PC-9 (cell line): ENCODE data around the gene CBX8.

Source experiments
- EZH2 ChIP-seq: fragments of 200-600 bp; sonication (generic); IDR thresholded peaks from 2 replicates; pipeline ENCODE4 v1.8.0; 2017; ENCODE audit warnings: antibody characterized with exemption, low read depth
- TF ChIP-seq, protein P1 (sequence below): fragments of 200-600 bp; sonication (generic); conservative IDR thresholded peaks from 2 replicates; pipeline ENCODE4 v1.6.1; 2017; ENCODE audit warnings: mixed run types, antibody characterized with exemption, mild to moderate bottlenecking, moderate library complexity

- TF ChIP-seq, protein P1, sequence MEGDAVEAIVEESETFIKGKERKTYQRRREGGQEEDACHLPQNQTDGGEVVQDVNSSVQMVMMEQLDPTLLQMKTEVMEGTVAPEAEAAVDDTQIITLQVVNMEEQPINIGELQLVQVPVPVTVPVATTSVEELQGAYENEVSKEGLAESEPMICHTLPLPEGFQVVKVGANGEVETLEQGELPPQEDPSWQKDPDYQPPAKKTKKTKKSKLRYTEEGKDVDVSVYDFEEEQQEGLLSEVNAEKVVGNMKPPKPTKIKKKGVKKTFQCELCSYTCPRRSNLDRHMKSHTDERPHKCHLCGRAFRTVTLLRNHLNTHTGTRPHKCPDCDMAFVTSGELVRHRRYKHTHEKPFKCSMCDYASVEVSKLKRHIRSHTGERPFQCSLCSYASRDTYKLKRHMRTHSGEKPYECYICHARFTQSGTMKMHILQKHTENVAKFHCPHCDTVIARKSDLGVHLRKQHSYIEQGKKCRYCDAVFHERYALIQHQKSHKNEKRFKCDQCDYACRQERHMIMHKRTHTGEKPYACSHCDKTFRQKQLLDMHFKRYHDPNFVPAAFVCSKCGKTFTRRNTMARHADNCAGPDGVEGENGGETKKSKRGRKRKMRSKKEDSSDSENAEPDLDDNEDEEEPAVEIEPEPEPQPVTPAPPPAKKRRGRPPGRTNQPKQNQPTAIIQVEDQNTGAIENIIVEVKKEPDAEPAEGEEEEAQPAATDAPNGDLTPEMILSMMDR = no peak
- TF ChIP-seq EZH2 = no peak
Measured at GRCh38 chr17:79819534-79820276, 22.8 kb upstream of the CBX8 start.
